Gastroesophageal sphincter (tissue), 4 donors: Measurements from ENCODE around the gene CDK16. TPM values are rescaled to one million over a fixed set of nuclear protein-coding genes. Genes with fewer than 3 reads are reported as not detected.

Source experiments
- ATAC-seq: fragments of 150-250 bp; one replicate; pipeline ENCODE4 v1.9.1; 2016; ENCODE audit warnings: mild to moderate bottlenecking, moderate library complexity
- H3K27ac ChIP-seq, 4 donors: fragments of 200-600 bp; sonication (generic) in 3 of 4; 1 replicate in 3 of 4; 2 replicates in 1 of 4; pipeline ENCODE4 v1.5.1; 2016 to 2019
- H3K27me3 ChIP-seq: fragments of 200-600 bp; sonication (generic); one replicate; pipeline ENCODE4 v1.5.1; 2019
- H3K36me3 ChIP-seq, 2 donors: fragments of 200-600 bp; sonication (generic); one replicate each; pipeline ENCODE4 v1.5.1; 2019; ENCODE audit warnings: control low read depth in 1 of 2
- H3K4me1 ChIP-seq, 3 donors: fragments of 200-600 bp; sonication (generic); 1 replicate in 2 of 3; 2 replicates in 1 of 3; pipeline ENCODE4 v1.5.1; 2016 to 2019; ENCODE audit warnings: control low read depth in 2 of 3
- H3K4me3 ChIP-seq, 2 donors: fragments of 200-600 bp; sonication (generic); one replicate each; pipeline ENCODE4 v1.5.1; 2019; ENCODE audit warnings: mild to moderate bottlenecking in 1 of 2, moderate library complexity in 1 of 2
- H3K9me3 ChIP-seq, 3 donors: fragments of 200-600 bp; sonication (generic); one replicate each; pipeline ENCODE4 v1.5.1; 2017 to 2019; ENCODE audit warnings: control low read depth in 2 of 3
- EP300 ChIP-seq: sonication (generic); formaldehyde crosslinking; IDR thresholded peaks from one replicate; pipeline ENCODE4 v1.6.1; 2017; ENCODE audit warnings: antibody characterized with exemption, mild to moderate bottlenecking
- POLR2A ChIP-seq, 2 donors: fragments of 450-650 bp; IDR thresholded peaks; one replicate each; pipeline ENCODE4 v1.6.1; 2017; ENCODE audit warnings: antibody characterized with exemption in 2 of 2, mild to moderate bottlenecking in 2 of 2, moderate library complexity in 1 of 2
- POLR2AphosphoS5 ChIP-seq: sonication (generic); formaldehyde crosslinking; IDR thresholded peaks from one replicate; pipeline ENCODE4 v1.6.1; 2017; ENCODE audit warnings: antibody characterized with exemption
- WGBS, 2 donors: methylation state at CpG; one replicate each; pipeline ENCODE4 v1.1.5; 2018; ENCODE audit warnings: low coverage in 1 of 2; 5-methylcytosine and 5-hydroxymethylcytosine counted together
- total RNA-seq, 4 donors: library from RNA; depleted of rRNA; stranded (reverse); fragments of >200 nt; gene quantifications; one replicate each; pipeline ENCODE4 v1.1.0, GENCODE V29; 2016
- TF ChIP-seq, protein P1 (sequence below), 4 experiments: fragments of 200-600 bp in 2 of 4; fragments of 450-650 bp in 2 of 4; sonication (generic) in 1 of 4; IDR thresholded peaks; one replicate each; pipeline ENCODE4 v1.5.1; 2017 to 2019; ENCODE audit warnings: antibody characterized with exemption in 4 of 4, mild to moderate bottlenecking in 2 of 4, moderate library complexity in 2 of 4

Gene CDK16
- total RNA-seq, 4 donors from 2014 or later: 45.8 to 76.1 (median 55.6) TPM

DNA sequence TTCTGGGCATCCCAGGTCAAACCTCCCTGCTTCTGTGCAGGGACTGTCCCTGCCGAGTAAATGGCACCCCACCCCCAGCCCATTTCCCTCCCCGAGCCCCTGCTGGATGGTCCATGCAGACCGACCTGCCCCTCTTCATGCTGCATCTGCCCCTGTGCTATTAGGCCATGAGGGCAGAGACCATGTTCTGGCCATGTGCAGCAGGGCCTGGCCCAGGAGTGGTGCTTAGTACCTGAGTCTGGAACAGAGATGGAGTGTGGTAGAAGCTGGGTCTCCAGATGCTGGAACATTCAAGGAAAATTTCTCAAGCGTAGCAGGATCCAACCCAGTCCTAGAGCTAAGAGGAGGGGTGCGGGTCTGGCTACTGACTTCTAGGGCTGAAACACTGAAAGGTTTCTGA lies 40.1 kb upstream of the CDK16 start:
- Histone ChIP-seq H3K36me3 (peaks cover 0 to 100% of the 10 kb centered on the region in 2 donors), H3K27me3 (no peaks in the 10 kb centered on the region), H3K9me3 (no peaks in the 10 kb centered on the region), H3K27ac (peak overlapping the region in 3 of 4 donors; percentile 56 to 59 (median 57)), H3K4me3 (no peak overlapping the region), H3K4me1 (peaks cover 0 to 18% (median 0%) of the 10 kb centered on the region in 3 donors)
- no peak for ATAC-seq
- TF ChIP-seq, protein P1, sequence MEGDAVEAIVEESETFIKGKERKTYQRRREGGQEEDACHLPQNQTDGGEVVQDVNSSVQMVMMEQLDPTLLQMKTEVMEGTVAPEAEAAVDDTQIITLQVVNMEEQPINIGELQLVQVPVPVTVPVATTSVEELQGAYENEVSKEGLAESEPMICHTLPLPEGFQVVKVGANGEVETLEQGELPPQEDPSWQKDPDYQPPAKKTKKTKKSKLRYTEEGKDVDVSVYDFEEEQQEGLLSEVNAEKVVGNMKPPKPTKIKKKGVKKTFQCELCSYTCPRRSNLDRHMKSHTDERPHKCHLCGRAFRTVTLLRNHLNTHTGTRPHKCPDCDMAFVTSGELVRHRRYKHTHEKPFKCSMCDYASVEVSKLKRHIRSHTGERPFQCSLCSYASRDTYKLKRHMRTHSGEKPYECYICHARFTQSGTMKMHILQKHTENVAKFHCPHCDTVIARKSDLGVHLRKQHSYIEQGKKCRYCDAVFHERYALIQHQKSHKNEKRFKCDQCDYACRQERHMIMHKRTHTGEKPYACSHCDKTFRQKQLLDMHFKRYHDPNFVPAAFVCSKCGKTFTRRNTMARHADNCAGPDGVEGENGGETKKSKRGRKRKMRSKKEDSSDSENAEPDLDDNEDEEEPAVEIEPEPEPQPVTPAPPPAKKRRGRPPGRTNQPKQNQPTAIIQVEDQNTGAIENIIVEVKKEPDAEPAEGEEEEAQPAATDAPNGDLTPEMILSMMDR (IDR thresholded peaks at IDR 0.05): no peak
- TF ChIP-seq EP300 (no peak), POLR2A (IDR thresholded peaks at IDR 0.05) (no peak), POLR2AphosphoS5 (no peak)
- 90% methylated on average over 2 of the region's 5 CpGs; no CpG with 5 or more reads in 1 of the 2 donors for WGBS, 2 donors

DNA sequence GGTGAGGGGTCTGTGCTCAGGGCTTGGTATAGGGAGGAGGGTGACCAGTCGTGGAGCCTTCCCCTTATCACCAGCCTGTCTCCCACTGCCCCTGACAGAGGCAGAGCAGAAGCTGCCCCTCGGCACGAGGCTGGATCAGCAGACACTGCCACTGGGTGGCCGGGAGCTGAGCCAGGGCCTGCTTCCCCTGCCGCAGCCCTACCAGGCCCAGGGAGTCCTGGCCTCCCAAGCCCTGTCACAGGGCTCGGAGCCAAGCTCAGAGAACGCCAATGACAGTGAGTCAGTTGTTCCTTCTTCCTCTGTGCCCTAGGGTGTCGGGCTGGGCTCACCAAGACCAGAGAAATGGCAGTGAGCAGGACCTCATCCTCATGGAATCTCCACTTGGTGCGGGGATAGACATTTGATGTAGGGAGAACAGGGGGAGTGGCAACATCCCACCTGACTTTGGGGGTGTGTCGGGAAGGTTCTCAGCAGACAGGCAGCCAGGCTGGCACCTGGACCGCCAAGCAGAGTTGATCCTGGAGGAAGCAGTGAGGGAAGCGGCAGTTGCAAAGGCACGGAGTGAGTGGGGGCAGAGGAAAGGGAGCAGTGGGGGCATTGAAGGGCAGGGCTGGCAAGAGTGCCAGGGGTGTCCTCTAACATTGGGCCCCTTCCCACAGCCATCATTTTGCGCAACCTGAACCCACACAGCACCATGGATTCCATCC lies 39.1 kb upstream of the CDK16 start:
- Histone ChIP-seq H3K4me3 (no peak overlapping the region), H3K27me3 (no peaks in the 10 kb centered on the region), H3K4me1 (peaks cover 0 to 18% (median 0%) of the 10 kb centered on the region in 3 donors), H3K36me3 (peaks cover 0 to 100% of the 10 kb centered on the region in 2 donors), H3K9me3 (no peaks in the 10 kb centered on the region), H3K27ac (peak overlapping the region in 3 of 4 donors; percentile 56 to 59 (median 57))
- no CpG with 5 or more reads among the region's 14 CpGs for WGBS, 2 donors
- peak; percentile 74 for ATAC-seq
- no peak for TF ChIP-seq POLR2A (IDR thresholded peaks at IDR 0.05)
- no peak for TF ChIP-seq POLR2AphosphoS5
- TF ChIP-seq, protein P1 (IDR thresholded peaks at IDR 0.05): no peak
- TF ChIP-seq EP300: no peak

DNA sequence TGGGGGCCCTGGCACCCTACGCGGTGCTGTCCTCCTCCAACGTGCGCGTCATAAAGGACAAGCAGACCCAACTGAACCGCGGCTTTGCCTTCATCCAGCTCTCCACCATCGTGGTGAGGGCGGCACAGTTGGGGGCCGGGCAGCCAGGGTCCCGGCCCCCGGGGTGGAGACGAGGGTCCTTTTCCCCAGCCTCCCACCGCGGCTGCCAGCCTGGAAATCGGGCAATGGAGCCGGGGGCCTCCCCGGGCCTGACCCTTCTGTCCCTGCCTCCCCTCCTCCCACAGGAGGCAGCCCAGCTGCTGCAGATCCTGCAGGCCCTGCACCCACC lies 38.6 kb upstream of the CDK16 start:
- Histone ChIP-seq H3K27ac (peak overlapping the region in 3 of 4 donors; percentile 26 to 57 (median 56)), H3K4me3 (no peak overlapping the region), H3K9me3 (no peaks in the 10 kb centered on the region), H3K4me1 (peaks cover 0 to 18% (median 0%) of the 10 kb centered on the region in 3 donors), H3K27me3 (no peaks in the 10 kb centered on the region), H3K36me3 (peaks cover 0 to 100% of the 10 kb centered on the region in 2 donors)
- no peak for TF ChIP-seq POLR2A (IDR thresholded peaks at IDR 0.05)
- TF ChIP-seq EP300: no peak
- TF ChIP-seq, protein P1 (IDR thresholded peaks at IDR 0.05): no peak
- TF ChIP-seq POLR2AphosphoS5: no peak
- 65% methylated on average over 3 of the region's 18 CpGs; no CpG with 5 or more reads in 1 of the 2 donors for WGBS, 2 donors
- ATAC-seq: no peak

DNA sequence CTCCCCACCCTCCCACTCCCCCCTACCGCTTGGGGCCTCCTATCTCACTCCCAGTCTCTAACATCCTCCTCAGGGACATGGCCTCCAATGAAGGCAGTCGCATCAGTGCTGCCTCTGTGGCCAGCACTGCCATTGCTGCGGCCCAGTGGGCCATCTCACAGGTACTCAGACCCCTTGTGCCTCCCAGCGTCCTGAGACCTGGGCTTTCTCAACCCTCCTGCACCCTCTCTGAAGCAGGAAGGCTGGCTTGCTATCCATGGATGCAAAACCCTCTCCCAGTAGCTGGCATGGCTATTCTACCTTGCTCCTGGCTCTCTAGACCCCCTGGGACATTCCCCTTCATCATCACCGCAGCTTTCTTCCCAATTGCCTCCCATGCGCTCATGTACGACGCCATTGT lies 38.1 kb upstream of the CDK16 start:
- Histone ChIP-seq H3K36me3 (peaks cover 0 to 100% of the 10 kb centered on the region in 2 donors), H3K27ac (peak overlapping the region in 2 of 4 donors; percentile 26 to 56)

More for the DNA sequence above, 38.1 kb upstream of the CDK16 start:
- no peaks in the 10 kb centered on the region for H3K9me3 ChIP-seq
- H3K27me3 ChIP-seq: no peaks in the 10 kb centered on the region
- no peak overlapping the region for H3K4me3 ChIP-seq
- H3K4me1 ChIP-seq: peaks cover 0 to 18% (median 0%) of the 10 kb centered on the region in 3 donors
- TF ChIP-seq POLR2AphosphoS5 (no peak), EP300 (no peak), POLR2A (IDR thresholded peaks at IDR 0.05) (no peak)
- TF ChIP-seq, protein P1 (IDR thresholded peaks at IDR 0.05): no peak
- ATAC-seq: no peak
- WGBS, 2 donors: 87 to 96% methylated on average over 4 of the region's 8 CpGs
